ENCODE data around the gene MS4A15. TPM values are rescaled to one million over a fixed set of nuclear protein-coding genes. Genes with fewer than 3 reads are reported as not detected.

Gene MS4A15
- total and polyA plus RNA-seq, 10 donors: not detected

GRCh38 chr11:60792521-60792920 is 35.9 kb downstream of the MS4A15 start:
- H3K4me3 ChIP-seq: no peak overlapping the region
- TF ChIP-seq POLR2AphosphoS5 (IDR thresholded peaks at IDR 0.05): no peak
- no peak for TF ChIP-seq POLR2A (IDR thresholded peaks at IDR 0.05)
- no peak for TF ChIP-seq CTCF (IDR thresholded peaks at IDR 0.05 in 8 of 11, conservative IDR thresholded peaks at IDR 0.05 in 3 of 11)

GRCh38 chr11:60795291-60795690 is 38.6 kb downstream of the MS4A15 start:
- Histone ChIP-seq H3K27ac (no peak overlapping the region), H3K9me3 (peaks cover 0 to 5% (median 0%) of the 10 kb centered on the region in 8 donors), H3K36me3 (no peaks in the 10 kb centered on the region), H3K27me3 (replicated peaks in 1 of 7) (peaks cover 0 to 20% (median 0%) of the 10 kb centered on the region in 7 donors), H3K4me3 (no peak overlapping the region), H3K4me1 (no peaks in the 10 kb centered on the region)
- intact Hi-C loops (cut with DNase I; ENCODE audit: low total_unique reads): no loop called here
- no peak for TF ChIP-seq POLR2A (IDR thresholded peaks at IDR 0.05)
- TF ChIP-seq POLR2AphosphoS5 (IDR thresholded peaks at IDR 0.05): no peak
- TF ChIP-seq CTCF (IDR thresholded peaks at IDR 0.05 in 8 of 11, conservative IDR thresholded peaks at IDR 0.05 in 3 of 11): no peak
- WGBS, 5 donors: 66 to 87% (median 82%) methylated on average over 6 of the region's 6 CpGs
- peak; percentile 51 for DNase-seq

More at GRCh38 chr11:60792521-60792920, 35.9 kb downstream of the MS4A15 start:
- peak; percentile 33 for DNase-seq
- Histone ChIP-seq H3K36me3 (no peaks in the 10 kb centered on the region), H3K27me3 (replicated peaks in 1 of 7) (no peaks in the 10 kb centered on the region), H3K4me1 (peaks cover 0 to 6% (median 0%) of the 10 kb centered on the region in 6 donors), H3K9me3 (peaks cover 0 to 2% (median 0%) of the 10 kb centered on the region in 8 donors), H3K27ac (no peak overlapping the region)
- WGBS, 5 donors: 74 to 94% (median 80%) methylated on average over 3 of the region's 3 CpGs
- intact Hi-C loops (cut with DNase I; ENCODE audit: low total_unique reads): no loop called here

- Histone ChIP-seq H3K4me1 (no peaks in the 10 kb centered on the region), H3K27ac (no peak overlapping the region), H3K9me3 (peaks cover 0 to 5% (median 0%) of the 10 kb centered on the region in 8 donors), H3K27me3 (replicated peaks in 1 of 7) (peaks cover 0 to 29% (median 0%) of the 10 kb centered on the region in 7 donors), H3K36me3 (no peaks in the 10 kb centered on the region), H3K4me3 (no peak overlapping the region)
- intact Hi-C loops (cut with DNase I; ENCODE audit: low total_unique reads): no loop called here
- TF ChIP-seq CTCF (IDR thresholded peaks at IDR 0.05 in 8 of 11, conservative IDR thresholded peaks at IDR 0.05 in 3 of 11): no peak
- TF ChIP-seq POLR2AphosphoS5 (IDR thresholded peaks at IDR 0.05): no peak
- no peak for TF ChIP-seq POLR2A (IDR thresholded peaks at IDR 0.05)
- DNase-seq: peak; percentile 58
- 85 to 88% (median 86%) methylated on average over 17 of the region's 17 CpGs for WGBS, 5 donors
These were observed 41.4 kb downstream of the MS4A15 start for GRCh38 chr11:60797846-60798630.

GRCh38 chr11:60798631-60799030 is 42.0 kb downstream of the MS4A15 start:
- TF ChIP-seq POLR2A (IDR thresholded peaks at IDR 0.05) (no peak), POLR2AphosphoS5 (IDR thresholded peaks at IDR 0.05) (no peak), CTCF (IDR thresholded peaks at IDR 0.05 in 8 of 11, conservative IDR thresholded peaks at IDR 0.05 in 3 of 11) (no peak)
- no peaks in the 10 kb centered on the region for H3K4me1 ChIP-seq
- H3K4me3 ChIP-seq: no peak overlapping the region
- no peaks in the 10 kb centered on the region for H3K36me3 ChIP-seq
- H3K27ac ChIP-seq: no peak overlapping the region
- peaks cover 0 to 5% (median 0%) of the 10 kb centered on the region in 8 donors for H3K9me3 ChIP-seq
- WGBS, 5 donors: 90 to 100% (median 96%) methylated on average over 1 to 3 of the region's 3 CpGs
- H3K27me3 ChIP-seq (replicated peaks in 1 of 7): peaks cover 0 to 29% (median 0%) of the 10 kb centered on the region in 7 donors
- intact Hi-C loops (cut with DNase I; ENCODE audit: low total_unique reads): no loop called here
- DNase-seq: no peak
